T-helper 2 cell (primary cell): ENCODE results near the gene METTL21C.
A peak's percentile ranks its signal among the peaks of the same experiment; 100 is the strongest.

Source experiments
- DNase-seq, 5 experiments: peaks; one replicate each; pipeline versions ENCODE4 v3.0.0 to v3.0.0-alpha.2; 2012 to 2022

The METTL21C gene

DNA sequence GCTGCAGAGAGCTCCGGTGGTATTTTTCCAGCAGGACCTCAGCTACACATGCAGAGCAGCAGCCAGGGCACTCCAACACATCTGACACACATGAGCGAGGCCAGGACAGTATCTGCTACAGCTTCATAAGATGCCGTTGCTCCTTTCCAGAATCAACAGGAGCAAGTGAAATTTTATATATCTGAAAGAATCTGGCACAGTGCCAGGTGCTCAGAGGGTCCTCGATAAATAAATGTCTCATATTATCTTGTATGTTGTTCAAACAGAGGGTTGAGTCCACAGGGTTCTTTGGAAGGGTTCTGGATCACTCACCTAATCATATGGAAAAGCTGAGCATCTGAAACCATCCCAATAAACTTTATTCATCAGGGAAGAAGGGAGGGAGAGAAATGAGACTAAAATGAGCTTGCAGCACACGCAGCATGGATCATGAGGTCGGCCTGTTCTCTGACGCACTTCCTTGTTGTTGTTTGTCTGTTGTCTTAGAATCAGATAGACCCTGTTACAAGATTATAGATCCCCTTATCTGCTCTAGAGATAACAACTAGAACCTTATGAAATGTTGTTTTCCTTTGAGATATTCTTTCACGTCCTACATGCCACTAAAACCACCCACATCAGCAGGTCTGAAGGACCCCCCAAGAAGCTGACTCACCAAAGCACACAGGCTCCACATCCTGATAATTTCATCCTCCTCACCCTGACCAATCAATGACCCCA lies 3.2 kb upstream of the METTL21C start:
- no peak for DNase-seq

DNA sequence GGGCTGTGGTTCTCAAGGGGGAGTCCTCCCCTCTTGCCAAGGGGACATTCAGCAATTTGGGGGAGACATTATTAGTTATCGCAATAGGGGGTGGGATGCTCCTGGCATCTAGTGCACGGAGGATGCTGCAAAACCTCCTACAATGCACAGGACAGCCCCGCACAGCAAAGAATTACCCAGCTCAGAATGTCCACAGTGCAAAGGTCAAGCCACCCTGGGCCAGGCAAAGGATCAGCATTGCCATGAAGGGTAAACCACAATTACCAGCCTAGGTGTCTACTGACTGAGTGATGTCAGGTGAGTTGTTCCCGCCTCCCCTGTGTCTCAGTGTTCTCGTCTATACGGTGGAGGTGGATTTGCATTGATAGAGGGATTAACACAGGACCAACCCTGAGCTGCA lies 2.4 kb upstream of the METTL21C start:
- DNase-seq = no peak

DNA sequence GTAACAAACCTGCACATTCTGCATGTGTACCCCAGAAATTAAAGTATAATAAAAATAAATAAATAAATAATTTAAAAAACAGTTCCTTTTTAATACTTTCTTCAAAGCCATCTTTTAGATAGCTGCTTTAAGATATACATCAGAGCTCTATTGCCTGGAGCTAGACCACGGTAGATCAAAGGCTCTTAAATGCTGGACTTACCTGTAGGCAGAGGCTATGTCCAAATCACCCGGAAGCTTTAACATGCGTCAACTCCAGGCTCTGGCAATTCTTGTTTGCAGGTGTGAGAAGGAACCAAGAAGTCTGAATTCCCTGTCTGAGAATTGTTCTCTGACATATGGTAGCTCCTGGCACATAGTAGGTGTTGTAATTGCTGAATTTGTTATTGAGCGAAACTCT lies 1.6 kb upstream of the METTL21C start:
- no peak for DNase-seq

DNA sequence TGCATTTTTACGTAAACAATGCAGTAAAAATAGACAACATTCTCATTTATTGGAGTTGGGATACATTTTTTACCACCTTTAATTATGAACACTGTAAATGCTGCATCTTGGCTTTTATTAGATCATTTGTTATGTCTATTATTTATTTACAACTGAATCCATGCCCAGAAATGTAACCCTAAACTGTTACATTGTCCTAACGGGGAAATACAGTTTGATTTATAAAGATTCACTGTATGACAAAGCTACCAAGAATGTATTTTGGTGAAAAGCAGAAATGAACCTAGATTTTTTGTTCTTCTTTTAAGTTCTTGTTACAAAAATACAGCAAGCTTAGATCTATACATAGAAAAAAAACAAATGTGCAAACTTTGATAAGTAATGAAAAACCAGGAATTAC lies 1.1 kb downstream of the METTL21C start:
- no peak for DNase-seq

DNA sequence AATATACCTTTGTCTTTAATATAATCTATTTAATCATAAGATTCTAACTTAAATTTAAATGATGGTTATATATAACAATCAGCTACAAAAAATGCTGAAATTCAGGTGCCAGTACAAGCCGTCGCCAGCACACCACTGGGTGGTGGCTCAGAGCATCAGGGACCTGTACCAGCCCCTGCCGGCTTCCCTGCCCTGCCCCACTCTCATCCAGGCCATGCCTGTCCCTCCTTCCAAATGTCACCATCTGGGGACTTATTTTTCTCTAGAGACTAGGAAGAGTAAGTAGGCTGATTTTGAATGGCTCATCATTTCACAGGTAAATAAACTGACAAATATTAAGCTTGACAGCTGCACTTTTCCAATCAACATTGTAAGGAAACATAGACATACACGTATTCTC lies 1.6 kb downstream of the METTL21C start:
- no peak for DNase-seq

DNA sequence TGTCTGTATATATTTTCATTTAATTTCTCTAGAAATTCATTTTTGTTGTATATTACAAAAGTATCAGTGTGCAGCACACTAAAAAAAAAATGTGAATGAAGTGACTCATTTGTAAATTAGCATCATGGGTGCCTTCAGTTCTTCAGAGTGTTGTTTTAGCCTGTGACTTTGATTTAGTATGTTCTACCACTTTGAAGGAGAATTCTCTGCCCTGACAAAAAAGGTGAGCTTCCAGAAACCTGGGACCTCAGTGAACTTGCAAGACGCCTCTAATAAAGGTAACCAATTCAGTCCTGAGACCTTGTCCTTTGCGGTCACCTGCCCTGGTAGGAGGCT lies 2.4 kb downstream of the METTL21C start:
- DNase-seq = no peak

DNA sequence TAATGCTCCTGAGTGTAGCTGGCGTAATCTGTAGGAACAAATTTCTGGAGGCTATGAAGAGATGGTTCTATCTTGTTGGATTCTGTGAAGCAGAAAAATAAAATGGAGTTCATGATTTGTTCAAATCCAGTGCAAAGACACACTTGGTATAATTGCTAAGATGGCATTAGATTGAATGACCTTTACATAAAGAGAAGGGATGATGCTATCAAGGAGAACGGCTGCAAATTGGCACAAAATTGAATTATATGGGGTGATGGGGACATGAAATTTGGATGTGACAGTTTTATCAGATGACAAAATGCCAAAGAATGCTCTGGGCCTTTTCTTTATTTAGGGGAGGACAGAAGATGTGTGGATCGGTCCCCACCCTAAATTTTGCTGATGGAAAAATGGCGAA lies 4.0 kb downstream of the METTL21C start:
- no peak for DNase-seq

DNA sequence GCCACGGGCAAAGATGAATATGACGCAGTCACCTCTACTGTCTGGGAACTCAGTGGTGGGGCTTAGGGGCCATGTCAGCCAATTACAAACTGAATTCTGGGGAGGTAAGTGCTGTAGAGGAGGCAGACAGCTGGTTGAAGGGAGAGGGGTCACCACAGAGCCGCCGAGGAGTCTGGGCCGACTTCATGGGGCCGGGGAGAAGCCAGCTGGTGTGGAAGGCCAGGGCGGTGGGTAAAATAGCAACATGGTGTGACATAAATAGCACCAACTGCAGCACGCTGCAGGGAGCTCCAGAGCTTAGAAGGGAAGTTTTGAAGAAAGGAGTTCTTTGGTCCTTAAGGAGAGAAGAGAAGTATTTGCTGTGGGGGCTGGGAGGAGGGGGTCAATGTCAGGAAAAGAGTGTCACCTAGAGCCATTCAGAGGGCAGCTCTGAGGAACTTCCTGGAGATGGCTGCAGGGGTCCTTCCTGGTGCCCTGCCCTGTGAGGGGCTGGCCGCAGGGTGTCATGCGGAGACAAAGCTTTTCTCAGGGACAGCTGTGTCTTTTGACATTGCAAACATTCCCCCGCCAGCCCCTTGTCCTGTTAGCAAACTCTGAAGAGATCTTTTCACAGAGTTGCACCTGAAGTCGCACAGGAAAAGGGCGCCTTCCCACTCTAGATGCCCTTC lies 6.4 kb downstream of the METTL21C start:
- no peak for DNase-seq

DNA sequence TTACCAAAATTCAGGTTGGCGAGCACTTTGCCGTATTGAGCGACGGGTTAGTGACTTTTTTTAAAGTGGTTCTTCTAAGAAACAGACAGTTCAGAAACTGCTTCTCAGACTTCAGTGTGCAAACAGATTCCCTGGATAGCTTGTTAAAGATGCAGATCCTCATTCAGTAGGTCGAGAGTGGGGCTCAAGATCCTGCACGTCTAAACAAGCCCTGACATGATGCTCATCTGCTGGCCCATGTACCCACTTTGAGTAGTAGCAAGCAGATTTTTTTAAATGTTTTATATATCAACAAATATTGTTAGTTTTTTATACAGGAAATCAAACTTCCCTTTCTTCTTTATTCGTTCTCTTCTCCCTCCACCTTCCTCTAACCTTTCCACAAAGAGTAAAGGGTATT lies 7.3 kb downstream of the METTL21C start:
- DNase-seq = no peak

DNA sequence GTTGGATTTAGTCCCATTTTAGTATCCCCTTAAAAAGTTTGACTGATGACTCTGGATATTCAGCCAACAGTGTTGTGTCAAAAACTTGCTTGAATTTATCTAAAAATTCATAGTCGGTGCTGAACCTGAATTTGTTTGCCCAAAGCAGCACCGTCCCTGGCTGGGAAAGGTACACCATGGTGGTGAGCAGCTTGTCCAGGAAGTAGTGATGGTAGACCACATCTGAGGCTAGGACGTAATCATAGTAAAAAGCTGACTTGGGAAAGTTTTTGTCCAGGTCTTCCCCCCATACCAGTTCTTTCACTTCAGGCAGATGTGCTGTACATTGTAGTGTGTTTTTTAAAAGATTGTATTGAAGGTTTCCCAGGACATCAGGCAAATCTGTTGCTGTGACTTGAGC lies 8.8 kb downstream of the METTL21C start:
- DNase-seq = peak in 1 of 5 experiments; percentile 25

DNA sequence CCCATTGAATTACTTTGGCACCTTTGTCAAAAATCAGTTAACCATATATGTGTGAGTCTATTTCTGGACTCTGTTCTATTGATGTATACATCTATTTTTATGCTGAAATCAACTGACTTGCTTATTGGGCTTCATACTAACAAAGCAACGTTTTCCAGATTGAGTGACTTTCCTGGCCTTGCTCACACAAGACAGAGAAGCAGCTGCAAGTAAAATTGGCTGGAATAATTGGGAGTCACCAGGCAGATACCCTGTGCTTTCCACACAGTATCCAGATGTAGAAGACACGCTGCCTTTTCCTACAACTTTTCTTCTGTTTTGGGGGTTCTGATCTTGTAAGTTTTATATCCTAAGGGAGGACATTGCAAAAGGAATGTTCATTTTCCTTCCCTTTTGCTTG lies 11.2 kb downstream of the METTL21C start:
- no peak for DNase-seq

DNA sequence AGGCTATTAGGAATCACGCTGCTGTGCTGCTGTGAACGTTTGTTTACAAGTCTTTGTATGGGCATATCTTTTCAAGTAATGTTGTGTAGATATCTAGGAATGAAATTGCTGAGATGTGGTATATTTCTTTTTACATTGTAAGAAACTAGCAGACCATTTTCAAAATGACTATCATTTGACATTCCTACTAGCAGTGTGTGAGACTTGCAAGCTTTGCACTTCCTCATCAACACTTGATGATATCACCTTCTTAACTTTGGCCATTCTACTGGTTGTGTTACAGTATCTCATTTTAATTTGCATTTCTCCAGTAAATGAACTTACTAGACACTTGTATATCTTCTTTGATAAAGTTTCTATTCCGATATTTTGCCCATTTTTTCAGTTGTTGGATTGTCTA lies 12.1 kb downstream of the METTL21C start:
- DNase-seq = peak in 1 of 5 experiments; percentile 42

DNA sequence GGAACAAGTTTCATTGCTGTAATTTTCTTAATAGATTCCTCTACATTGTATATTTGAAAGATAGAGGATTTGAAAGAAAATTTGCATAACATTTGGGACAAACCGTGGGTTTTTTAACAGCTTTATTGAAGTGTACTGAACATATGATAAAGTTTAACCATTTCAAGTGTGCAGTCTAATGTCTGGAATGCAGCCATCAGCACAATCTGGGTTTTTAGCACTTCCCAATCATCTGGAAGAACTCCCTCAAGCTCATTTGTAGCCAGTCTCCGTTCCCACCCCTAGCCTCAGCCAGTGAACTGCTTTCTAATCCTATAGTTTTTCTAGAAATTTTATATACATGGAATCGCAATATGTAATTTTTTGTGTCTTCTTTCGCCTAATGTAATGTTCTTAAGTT lies 12.6 kb downstream of the METTL21C start:
- DNase-seq = no peak

DNA sequence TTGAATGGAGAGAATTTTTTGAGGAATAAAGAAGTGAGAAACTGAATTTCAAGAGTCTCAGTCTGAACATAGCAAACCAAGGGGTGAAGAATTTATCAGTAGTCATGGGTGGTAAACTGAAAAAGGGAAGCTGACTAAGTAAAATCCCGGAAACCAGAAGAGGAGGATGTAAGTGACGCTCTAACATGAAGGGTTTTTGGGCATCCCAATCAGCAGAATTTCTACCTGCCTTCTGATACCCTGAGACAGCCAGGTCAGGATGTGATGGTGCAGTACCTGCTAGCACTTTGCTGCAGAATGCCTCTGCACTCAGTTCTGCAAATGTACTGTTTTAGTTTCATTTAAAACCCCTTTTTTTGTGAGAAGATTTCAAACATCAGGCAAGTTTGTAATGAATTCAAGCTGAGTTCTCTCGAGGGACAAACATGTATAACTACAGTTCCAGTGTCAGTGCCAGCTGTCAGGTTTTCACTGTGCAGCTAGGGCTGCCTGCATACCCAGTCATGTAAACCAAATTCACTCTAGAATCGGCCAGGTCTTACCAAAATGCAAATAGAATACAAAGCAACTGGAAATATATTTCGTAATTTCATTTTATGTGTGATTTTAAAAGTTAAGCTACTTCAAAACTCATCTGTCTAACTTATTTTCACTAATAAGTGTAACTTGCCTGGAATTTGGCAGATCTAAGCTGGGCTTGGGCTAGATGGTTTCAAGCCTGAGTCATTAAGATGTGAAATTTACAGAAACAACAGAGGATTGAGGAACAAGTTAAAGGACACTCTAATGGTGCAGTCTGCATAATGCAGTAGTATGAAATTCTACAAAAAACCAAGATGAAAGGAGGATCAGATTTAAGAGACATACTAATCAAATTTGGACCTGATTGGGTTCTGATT lies 13.8 kb downstream of the METTL21C start:
- peak in 1 of 5 experiments; percentile 14 for DNase-seq

DNA sequence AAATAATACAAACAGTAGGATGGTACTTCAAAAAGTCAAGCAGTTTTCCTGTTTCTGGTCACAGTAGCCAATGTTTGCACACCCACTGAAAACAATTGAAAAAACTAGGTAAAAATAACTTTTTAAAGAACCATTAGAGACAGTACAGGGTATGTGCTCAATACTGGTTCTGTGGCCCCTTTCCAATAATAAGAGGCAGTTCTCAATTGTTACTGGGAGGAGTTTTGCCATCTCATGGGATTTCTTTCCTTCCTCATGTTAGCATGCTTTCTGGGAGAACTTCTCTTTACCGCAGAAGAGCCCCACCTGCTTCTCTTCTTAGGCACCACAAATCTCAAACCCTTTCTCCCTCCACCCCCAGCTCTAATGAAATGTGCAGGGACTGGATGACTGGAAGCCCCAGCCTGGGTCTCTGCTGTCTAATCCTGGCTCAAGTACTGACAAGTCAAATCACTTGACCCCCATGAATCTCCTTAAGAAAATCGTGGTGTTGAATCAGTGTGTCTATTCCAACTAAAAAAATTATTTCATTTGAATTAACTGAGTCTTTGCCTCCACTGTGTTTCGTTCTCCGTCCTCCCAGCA lies 14.6 kb downstream of the METTL21C start:
- DNase-seq = no peak

DNA sequence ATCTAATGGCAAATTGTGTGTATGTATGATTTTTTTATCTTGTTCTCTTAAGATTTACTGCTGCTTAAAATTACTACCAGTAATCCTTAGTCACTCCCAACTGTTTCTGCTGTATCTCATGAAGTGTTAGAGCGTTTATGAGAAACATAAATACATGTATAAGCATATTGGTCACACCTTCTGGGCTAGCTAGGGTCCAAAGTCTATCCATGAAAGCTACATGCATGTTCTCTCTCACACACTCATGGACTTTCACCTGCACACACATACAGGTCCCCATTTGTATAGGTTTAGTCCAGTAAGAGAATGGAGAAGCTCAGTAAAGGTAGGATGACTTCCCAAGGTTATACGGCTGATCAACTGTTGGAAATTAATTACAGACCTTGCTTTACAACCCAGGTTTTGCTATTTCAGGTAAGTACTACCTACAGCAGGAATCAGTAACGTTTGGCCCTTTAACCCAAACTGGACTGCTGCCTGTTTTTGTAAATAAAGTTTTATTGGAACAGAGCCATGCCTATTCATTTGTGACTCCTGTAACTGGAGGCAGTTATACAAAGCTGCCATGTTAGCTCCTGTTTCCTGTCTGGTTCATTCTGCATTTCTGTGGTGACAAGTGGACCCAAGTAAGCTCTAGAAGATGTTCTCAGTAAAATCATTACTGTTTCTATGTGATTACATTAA lies 15.3 kb downstream of the METTL21C start:
- DNase-seq = peak in 1 of 5 experiments; percentile 31

DNA sequence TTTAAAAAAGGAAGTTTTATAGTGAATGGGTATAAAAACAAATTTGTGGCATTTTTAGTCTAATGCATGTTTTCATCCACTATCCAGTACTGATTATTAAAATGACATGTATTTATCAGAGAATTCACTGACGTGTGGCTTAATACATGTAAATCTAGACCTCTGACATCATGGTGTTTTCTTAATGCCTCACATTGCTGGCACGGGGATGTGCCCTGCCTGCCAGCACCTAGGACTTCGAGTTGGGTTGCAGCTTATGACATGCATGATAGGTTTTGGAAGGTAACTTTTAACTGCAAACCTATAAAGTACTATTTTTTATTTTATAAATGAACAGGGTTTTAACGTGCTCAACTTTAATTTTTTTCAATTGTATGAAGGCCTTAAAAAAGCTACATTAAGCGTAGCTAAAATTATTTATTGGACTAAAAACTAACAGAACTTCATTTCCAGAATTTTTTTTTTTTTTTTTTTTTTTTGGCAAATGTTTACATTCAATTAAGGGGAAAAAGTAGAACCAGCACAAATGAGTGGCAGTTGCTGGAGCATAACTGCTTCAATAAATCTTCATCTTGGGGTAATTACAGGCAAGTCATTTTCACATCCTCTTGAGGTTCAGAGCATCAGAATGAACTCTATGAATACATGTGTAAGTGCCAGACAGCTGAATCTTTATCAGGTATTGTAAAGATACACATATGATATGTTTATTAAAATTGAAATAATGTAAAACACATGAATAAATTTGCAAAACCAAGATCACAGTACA lies 16.3 kb downstream of the METTL21C start:
- no peak for DNase-seq

DNA sequence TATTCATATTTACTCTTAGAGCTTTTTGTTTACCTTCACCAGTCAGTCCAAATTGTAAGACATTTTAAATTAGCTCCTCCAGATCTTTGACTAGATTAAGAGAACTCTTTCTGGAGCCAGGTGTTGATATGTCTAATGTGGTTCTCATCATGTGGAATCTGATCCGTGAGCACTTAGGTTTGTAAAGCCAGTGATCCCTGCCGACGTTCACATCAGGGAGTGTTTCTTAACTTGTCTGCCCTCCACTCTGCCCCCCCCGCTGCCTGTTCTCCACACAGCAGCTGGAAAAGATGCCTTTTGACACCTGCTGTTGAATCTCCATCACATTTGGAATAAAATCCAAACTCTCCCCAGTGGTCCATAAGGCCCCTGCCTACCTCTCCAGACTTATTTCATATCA lies 17.7 kb downstream of the METTL21C start:
- no peak for DNase-seq

DNA sequence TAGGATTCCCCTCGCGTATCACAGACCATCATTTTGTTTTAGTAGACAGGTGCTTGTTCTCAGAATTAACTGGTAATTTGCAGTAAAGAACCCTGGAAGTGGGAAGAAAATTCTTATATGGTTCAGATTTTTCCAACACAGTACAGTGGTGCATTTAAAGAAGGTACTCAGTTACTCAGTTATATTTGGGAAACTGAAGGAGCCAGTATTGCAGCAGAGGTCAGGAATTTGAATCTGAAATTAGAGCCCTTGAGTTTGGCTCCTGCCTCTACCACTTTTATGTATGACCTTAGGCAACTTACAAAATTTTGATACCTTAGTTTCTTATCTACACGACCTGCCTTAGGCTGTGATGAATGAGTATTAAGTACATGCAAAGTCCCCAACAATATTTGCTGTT lies 19.7 kb downstream of the METTL21C start:
- no peak for DNase-seq

DNA sequence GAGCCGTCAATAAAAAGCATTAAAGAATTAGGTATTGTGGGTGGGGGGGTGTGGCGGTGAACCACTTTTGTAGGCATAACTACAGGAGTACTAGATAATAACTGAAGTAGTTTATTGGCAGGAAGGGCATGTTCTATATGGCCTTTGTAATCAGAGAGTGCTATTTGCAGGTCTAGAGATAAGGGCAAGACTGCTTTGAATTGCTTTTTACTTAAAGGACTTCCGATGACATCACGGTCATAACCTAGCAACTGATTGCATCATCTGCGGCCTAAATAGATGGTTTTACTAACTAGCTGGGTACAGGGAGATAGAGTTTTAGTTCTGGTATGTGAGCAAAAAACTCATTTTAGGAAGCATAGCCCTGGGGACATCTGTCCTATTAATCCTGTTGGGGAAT lies 24.7 kb downstream of the METTL21C start:
- DNase-seq = no peak

DNA sequence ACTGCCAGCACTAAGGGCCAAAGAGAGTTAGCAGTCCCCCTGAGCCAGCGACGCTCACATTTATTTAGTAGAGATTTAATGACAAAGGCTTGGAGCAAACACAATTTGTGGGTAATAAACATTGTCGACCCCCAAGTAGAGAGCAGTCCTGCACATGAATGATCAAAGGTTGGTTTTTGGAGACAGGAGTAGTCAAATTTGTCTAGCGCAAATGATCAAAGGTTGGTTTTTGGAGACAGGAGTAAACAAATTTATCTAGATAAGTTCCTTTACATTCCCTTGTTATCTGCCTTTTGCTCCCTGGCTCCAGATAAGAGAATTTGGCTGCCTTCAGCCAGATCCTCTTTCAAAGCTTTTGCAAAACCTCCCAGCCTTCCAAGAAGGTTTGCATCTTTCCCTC lies 26.9 kb downstream of the METTL21C start:
- no peak for DNase-seq

DNA sequence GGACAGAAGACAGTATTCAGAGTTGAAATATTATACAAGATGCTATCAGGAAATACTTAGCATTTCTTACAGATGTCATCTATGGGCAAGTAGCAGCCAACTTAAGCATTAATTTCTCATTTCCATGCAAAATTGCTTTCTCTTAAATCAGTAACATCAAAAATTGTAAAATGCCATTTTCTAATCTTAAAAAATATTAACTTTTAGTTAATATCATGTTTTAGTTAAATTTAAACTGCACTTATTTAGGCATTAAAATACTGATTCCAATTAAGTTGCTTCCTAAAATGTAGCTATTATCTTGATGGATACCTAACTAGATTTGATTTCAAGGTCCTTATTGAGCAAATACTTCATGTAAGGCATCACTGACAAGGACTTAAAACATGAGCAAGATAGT lies 27.8 kb downstream of the METTL21C start:
- no peak for DNase-seq
